GM19025 (cell line): ENCODE results near the gene MDC1.

Experiments used
- ATAC-seq: cut with Tn5 transposase; IDR thresholded peaks from one replicate; pipeline ENCODE4 v1.9.1; 2021; ENCODE audit warnings: mild to moderate bottlenecking, low read depth, moderate library complexity; ENCODE audit not compliant: unreplicated experiment

The MDC1 gene

DNA sequence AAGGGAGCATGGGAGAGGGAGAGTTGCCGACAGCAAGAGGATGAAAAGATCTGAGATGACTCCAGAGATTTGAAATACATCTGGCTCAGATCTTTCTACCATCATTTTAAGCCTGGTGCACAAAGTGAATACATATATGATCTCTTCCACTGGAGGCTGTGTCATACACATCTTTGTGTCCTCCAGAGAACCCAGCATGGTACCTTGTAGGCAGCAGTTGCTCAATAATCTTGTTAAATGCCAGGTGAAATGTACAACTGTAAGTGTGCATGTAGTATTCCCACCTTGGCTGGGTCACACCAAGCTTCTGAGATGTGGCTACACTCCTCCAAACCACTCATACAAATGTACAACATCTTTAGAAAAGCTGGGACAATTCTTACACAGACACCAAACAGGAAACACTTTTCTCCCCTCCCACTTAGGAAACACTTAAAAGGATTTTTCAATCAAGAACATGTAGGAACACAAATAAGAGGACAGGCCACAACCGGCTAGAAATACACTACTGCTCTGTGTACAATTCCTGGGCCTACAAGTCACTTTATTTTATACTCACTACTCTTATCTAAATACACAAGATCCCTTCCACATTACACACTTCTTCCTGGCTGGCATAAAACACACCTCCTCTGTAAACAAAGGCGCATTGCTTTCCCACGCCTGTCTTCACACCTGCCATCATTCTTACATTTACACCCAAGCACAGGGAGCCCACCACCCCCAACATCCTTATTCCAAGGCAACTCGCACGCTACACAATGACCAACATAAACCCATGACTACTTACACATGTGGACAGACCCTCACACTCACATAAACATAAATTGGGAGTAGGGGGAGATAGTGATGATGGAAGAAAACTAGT lies 31.1 kb upstream of the MDC1 start:
- no peak for ATAC-seq

DNA sequence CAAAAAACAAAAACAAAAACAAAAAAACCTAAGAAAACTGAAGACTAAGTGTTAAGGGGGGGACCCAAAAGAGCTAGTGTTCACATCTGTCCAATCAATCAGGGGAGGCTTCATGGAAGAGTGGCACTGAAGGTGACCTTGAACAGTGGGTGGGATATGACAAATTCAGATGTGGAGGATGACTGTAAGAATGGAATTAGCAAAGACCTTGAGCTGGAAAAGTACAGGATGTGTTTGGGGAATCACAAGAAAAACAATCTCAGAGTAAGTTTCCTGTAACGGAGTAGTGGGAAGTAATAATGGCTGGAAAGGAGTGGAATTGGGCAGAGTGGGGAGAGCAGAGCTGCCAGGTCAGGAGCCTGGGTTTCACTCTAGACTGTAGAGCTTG lies 30.2 kb upstream of the MDC1 start:
- ATAC-seq: no peak

DNA sequence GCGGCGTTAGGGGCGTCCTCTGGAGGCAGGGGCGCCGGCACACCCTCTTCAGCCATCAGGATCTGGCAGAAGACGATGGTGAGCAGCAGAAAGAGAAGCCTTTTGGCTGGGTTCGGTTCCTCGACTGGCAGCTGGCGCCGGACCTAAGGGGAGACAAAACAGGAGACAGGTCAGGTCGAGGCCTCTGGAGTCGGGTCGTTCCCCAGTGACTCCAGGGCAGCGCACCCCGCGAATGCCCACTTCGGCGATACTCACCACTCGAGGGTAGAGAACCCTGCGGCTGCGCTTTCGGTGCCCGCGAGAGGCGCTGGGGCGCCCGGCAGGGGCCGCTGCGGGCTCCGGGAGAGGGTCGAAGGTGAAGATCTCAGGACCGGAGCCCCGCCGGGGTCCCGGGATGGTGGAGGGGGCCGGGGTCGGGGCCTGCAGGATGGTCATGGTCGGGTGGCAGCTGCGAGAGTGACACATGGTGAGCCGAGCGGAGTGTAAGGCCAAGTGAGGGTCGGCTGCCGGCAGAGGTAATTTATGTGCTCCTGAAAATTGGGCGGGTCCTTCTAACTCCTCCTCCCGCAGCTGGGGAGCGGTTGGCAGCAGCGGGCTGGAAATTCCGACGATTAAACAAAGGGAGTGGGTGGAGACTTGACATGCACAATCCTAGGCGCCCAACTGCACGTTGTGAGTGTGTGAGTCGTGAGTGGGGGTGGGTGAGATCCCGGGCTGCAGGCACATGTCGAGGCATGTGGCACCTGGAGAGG lies 27.1 kb upstream of the MDC1 start, which contains the start of gene IER3:
IER3 (minus strand) TSS at position 494 of the 752 bp plus-strand sequence; CDS start at position 465, 29 bp downstream.
- no peak for ATAC-seq

DNA sequence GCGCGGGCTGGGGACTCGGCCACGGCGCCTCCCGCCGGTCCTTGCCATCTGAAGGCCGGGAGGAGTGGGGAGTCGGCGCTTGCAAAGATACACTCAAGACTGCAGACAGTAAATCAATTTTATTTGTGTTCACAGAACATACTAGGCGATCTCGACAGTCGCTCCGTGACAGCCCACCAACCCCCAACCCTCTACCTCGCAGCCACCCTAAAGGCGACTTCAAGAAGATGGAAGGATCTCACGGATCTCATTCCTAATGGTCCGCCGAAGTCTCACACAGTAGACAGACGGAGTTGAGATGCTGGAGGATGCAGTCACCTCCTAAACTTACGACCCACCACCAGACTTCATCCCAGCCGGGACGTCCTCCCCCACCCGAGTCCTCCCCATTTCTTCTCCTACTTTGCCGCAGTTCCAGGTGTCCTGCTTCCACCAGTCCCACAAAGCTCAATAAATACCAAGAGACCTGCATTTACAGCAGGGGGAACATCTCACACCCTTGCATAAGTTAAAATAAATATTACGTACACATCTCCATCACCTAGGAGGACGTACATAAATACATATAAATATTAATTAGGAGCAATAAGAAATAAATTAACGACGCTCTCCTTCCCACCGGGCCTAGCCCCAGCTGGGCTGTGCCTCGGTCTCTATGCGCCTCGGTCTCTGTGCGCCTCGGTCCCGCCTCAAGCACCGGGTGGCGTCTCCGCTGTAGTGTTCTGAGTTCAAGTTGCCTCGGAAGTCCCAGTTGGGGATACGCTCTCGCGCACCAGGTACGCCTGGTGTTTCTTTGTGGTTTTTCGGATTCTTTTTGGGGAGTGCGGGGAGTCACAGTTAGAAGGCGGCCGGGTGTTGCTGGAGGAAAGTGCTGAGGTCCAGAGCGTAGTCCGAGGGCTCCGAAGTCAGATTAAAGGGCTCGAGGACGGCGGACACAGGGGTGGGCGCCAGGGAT lies 26.3 kb upstream of the MDC1 start:
- ATAC-seq: peak; percentile 25

DNA sequence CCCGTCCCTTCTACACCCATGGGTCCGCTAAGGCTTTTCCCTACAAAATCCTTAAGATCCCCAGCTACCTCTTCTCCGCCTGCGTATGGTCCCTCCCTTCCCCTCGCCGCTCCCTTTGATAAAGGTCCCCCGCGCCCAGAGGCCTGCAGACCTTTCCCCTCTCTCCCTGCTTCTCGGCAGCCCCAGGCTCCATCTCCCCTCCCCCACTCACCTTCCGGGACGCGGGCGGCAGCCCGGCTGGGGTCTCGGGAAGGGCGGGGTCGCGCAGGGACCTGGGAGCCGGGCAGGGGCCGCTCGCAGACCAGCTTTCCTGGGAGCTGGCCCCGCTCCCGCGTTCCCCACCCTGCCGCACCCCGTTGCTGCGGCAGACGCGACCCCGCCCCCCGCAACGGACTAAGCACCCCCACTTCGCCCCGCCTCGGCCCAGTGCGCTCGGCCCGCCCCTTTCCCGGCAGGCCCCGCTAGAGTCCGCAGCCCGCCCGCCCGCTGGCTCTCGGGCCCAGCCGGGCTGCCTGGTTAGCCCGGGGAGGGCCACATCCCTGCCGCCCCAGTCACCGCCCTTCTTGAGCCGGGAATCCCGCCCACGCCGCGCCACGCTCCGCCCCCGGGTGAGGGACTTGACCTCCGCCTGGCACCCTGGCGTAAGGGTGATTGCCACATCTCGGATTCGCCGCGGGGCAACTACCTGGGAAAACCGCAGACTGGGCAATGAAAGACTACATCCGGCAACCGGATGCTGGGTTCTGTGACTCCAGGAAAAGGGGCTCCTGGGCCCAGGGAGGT lies 25.4 kb upstream of the MDC1 start, which contains the start of gene FLOT1:
FLOT1 (minus strand) TSS at position 372 of the 783 bp plus-strand sequence. CDS start 498 bp downstream, outside the sequence.
- ATAC-seq: peak; percentile 70

DNA sequence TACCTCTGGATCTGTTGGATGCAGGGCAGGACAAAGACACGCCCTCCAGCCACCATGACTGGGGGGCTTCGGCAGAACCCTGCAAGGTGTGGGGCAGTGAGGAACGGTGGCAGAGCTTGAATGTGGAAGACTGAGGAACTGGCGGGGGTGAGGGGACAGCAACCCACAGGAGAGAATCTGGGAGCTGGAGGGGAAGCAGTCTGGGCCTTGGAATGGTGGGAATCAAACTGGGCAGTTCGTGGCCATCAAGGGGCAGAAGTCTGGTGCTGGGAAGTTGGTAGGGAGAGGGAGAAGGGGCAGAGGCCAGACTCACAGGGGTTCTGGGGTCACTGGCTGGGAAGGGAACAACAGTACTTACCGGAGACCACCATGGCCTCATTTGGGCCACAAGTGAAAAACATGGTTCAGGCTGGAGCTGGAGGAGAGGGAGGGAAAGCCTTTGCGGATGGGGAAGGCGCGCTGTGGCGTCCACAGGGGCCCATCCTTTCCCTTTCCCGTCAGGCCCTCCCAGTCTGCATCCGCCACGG lies 24.8 kb upstream of the MDC1 start:
- ATAC-seq: no peak

DNA sequence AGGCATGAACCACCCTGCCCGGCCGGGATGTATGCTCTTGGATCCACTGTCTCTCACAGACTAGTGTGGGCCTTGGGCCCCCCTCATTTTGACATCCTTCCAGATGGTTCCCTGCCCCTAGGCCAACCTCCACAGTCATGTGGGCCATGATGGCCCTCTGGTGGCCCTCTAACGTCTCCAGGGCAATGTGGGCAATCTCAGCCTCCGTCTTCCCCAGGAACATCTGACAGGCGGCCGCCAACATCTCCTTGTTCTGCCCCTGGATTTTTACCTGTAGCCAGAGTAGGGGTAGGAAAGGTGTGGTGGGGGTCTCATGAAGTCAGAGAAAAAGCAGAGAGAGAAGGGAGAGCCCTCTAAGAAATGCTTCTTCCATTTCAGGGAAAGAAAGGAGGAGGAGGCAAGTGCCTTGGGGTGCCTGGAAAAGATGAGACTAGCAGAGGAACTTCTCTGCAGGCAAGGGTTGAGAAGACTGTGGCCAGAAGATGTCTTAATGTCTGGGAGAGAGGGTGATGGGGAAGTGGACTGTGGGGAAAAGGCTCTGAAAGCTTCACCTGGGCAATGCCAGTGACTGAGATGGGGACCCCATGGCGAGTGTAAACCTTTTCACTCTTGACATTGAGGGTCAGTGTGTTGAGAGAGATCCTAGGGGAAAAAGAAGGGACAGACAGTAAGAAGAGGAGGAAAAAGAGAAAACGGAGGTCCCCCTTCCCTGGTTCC lies 24.1 kb upstream of the MDC1 start:
- no peak for ATAC-seq

DNA sequence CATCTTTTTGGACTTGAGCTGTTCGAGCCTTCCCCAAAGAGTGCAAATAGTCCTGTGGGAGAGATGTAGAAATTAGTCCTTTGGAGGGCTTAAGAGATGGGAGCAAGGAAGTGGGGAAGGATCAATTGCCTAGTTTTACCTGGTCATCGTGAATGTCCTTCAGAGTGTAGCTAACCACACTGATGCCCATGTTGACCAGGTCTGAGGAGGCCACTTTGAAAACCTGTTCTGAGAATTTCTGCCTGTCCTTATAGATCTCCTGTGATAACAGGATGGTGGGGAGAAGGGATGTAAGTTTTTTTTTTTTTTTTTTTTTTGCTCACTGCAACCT lies 23.4 kb upstream of the MDC1 start:
- no peak for ATAC-seq

DNA sequence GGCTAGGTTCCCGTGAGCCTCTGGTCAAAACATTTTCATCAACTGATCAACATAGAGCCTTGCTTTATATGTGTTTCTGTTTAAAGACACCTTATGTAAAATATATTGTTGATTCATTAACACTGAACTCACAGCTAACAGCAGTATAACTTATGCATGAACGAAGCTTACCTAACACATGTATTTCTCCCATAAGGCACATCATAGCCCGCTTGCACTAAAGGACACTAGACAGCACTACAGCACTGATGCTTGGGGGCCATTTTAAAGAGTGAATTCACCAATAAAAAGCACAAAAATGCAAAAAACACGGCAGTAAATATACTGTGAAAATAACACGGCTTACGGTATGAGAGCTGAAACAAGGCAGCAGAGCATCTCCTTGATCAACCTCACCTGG lies 21.5 kb upstream of the MDC1 start:
- ATAC-seq: no peak

DNA sequence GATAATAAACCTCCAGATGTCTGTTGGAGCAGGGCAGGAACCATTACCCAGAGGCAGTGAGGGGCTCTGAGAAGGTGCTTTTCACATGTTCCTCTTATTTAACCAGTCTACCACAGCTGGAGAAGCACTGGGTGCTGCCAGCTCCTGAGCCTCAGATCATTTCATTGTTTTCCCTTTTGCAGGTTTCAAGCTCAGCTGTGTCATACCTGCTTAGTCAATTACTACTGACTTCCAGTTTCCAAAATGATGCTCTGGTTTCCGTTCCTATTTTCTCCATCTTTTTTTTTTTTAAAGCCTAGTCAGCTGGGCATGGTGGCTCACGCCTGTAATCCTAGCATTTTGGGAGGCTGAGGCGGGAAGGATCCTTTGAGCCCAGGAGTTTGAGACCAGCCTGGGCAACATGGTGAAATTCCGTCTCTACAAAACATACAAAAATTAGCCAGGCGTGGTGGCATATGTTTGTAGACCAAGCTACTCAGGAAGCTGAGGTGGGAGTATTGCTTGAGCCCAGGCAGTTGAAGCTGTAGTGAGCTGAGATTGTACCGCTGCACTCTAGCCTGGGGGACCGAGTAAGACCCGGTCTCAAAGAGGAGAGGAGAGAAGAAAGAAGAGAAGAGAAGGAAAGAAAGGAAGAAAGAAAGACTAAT lies 18.7 kb upstream of the MDC1 start:
- ATAC-seq: no peak

DNA sequence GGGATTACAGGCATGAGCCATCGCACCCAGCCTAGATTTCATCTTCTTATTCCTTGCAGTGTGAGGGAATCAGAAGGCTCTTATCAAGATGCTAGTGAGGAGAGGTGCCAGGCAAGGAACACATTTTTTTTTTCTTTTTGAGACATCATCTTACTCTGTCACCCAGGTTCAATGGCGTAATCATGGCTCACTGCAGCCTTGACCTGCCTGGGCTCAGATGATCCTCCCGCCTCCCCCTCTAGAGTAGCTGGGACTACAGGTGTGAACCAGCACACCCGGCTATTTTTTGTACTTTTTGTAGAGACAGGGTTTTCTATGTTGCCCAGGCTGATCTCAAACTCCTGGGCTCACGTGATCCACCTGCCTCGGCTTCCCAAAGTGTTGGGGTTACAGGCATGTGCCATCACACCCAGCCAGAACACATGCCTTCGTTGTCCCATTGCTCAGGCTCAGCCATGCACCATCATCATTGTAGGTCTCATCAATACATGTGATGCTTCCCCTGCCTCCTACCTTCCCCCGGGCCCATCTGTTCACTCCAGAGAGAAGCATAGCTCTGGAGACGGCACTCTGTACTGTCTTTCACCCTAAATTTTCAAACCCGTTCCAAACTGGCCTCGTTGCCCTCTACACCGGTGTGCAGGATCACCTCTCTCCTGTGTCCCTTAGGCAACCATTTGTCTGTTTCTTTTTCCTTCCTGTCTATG lies 15.3 kb upstream of the MDC1 start:
- no peak for ATAC-seq

DNA sequence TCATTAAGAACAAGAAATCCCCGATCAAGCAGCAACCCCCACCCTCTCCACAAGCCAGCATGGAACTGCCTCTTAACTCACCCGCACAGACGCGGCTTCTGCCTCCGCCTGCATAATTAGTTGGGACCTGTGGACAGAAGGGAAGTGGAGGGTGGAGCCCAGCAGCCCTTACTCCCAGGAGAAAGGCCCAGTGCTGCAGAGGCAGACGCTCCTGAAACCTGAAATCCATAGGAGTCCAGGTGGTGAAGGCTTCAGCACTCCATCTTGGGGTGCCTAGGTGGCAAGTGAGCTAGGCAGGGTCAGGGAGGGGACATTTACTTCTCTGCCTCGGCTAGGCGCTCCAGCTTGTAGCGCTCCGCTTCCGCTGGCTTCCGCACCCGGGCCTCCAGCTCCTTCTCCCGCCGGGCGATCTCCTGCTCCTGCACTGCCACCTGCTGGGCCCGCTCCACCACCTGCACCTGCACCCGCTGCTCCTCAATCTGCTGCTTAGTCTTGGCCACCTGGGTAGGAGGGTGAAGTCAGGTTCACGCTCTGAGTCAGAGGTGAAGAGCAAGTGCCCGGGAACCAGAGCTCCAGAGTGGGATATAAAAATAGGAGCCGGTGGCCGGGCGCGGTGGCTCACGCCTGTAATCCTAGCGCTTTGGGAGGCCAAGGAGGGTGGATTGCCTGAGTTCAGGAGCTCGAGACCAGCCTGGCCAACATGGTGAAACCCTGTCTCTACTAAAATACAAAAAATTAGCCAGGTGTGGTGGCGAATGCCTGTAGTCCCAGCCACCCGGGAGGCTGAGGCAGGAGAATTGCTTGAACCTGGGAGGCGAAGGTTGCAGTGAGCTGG lies 13.7 kb upstream of the MDC1 start:
- peak; percentile 60 for ATAC-seq

DNA sequence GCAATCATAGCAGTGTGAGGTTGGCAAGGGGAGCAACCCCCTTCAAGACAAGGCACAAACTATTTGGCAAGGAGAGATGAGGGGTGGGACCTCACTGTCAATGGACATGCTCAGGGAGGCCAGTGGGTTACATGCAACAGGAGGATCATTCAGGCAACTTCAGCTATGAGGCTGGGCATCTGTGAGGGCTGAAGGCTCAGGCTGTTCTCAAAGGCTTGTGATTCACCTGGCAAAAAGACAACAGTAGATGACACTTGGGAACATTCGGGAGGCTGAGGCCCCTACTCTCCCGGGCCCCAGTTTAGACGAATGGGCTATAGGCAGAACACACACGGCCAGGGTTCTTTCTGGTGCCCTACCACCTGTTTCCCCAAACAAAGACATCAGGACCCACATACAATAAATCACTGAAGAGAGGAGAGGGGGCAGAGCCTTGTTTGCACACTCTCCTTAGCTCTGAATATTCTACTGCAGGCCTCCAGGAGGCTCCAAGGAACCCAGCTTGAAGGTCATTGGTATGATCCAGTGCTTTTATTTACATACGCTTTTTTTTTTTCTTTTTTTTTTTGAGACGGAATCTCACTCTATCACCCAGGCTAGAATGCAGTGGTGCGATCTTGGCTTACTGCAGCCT lies 11.0 kb upstream of the MDC1 start:
- ATAC-seq: no peak

DNA sequence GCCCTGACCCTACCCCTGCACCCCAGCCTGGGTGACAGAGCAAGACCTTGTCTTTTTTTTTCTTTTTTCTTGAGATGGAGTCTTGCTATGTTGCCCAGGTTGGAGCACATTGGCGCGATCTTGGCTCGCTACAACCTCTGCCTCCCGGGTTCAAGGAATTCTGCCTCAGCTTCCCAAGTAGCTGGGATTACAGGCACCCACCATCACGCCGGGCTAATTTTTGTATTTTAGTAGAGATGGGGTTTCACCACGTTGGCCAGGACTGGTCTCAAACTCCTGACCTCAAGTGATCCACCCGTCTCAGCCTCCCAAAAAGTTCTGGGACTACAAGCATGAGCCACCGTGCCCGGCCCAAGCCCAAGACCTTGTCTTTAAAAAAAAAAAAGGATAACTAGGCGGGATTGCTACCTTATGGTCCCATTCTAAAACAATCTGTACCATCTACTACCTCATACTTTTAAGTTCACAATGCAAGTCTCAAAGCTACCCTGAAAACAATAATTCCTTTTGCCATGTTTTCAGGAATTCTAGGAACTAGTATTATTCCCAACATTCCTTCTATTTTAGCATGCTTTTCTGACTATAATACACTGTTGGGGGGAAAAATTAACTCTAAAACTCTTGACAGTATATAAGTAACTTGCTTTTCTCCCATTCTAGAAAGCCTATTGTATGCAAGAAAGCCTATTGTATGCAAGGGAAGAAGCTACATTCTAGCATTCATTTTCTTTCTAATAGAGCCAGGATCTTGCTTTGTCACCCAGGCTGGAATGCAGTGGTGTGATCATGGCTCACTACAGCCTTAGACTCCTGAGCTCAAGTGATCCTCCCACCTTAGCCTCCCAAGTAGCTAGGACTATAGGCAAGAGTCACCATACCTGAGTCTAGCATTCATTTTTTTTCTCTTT lies 9.7 kb upstream of the MDC1 start:
- no peak for ATAC-seq

DNA sequence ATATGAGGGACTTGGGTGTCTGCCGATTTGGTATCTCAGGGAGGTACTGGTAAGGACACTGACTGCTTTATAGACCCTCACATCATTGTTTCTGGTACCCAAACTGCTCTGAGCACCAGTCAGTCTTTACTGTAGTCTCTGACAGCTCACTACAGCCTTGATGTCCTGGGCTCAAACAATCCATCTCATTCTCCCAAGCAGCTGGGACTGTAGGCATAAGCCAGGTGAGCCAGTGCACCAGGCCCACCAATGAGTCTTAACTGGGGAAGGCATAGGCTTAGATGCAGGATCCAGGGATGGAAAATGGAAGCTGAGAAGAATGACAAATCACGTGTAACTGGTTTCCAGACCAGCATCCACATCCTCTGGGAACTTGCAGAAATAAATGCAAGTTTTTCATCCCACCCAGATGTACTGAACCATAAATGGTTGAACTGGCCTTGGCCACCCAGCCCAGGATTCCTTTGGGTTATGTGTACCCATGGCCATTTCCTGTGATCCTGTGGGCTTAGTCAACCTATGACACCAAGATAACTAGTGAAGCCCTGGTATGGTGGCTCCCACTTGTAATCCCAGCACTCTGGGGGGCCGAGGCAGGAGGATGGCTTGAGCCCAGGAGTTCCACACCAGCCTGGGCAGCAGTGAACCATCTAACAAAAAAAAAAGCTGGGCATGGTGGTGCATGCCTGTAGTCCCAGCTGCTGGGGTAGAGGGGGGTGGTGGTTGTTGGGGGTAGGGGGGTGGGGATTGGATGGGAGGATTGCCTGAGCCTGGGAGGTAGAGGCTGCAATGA lies 8.8 kb upstream of the MDC1 start:
- no peak for ATAC-seq
